Measurements from ENCODE around the gene MAFF.
"Not testable (repeated sequence)": the region's sequence is repeated elsewhere in the genome, so short reads cannot be mapped to it uniquely, and the experiment has no call there.

MAFF gene

DNA sequence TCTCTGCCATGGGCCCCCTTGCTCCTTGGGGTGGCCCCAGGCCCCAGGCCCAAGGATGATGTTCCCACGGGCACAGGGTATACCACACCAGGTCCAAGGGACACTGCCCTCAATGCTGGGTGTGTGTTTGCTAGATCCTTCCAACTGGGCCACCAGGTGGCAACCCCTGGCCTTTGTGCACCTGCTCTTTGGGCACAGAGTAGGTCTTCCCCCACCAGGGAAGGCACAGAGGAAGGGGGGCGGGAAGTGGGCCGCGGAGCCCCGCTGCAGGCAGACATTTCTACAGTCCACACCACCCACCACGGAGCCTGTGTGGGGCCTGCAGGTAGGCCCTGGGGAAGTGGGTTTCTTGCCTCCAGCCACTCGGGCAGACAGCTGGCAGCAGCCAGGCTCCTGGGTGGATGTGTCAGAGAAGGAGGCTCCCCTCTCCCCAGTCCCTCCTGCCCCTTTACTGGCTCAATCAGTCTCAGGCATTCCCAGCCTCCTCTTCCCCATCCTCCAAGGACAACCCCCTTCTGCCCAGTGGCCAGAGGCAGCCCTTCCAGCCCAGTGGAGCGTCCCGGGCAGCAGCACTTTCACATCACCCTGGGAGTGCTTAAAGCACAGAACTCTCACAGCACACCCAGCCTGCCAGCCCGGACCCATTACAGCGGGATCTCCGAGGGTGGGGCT is 21.6 kb downstream of the MAFF start:
- DNase-seq (ENCODE audit: low spot score): no peak

DNA sequence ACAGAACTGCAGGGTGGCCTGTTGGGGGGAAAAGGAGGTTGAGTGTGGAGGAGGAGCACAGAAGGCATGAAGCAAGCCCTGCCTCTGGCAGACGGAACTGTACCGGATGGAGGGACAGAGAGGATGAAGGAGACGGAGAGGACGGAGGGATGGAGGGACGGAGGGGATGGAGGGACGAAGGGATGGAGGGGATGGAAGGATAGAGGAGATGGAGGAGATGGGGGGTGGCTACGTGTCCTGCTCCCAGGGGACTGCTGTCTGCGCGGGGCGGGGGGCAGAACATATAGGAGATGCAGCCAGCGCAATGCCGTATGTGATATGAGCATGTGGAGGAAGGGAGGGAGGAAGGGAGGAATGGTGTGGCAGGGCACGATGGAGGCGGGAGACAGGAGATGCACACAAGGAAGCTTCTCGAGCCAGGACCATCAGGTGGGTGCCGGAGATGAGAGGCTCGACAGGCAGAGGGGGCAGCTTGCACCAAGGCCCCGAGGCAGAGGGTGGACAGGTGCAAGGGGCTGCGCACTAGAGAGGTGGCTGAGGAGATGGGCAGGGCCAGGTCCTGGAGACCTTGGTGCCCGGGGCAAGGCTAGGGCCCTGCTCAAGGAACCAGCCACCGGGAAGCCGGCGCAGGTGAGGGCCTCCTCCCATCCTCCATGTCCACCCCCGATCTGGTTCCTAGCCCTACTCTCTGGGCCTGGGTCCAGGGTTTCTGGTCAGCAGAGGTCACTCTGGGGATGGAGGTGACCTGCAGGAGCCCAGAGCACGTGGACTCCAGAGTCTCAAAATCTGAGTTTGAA is 25.3 kb downstream of the MAFF start:
- no peak for DNase-seq (ENCODE audit: low spot score)

GRCh38 chr22:38228326-38228872 is 26.6 kb downstream of the MAFF start:
- no peak for DNase-seq (ENCODE audit: low spot score)

DNA sequence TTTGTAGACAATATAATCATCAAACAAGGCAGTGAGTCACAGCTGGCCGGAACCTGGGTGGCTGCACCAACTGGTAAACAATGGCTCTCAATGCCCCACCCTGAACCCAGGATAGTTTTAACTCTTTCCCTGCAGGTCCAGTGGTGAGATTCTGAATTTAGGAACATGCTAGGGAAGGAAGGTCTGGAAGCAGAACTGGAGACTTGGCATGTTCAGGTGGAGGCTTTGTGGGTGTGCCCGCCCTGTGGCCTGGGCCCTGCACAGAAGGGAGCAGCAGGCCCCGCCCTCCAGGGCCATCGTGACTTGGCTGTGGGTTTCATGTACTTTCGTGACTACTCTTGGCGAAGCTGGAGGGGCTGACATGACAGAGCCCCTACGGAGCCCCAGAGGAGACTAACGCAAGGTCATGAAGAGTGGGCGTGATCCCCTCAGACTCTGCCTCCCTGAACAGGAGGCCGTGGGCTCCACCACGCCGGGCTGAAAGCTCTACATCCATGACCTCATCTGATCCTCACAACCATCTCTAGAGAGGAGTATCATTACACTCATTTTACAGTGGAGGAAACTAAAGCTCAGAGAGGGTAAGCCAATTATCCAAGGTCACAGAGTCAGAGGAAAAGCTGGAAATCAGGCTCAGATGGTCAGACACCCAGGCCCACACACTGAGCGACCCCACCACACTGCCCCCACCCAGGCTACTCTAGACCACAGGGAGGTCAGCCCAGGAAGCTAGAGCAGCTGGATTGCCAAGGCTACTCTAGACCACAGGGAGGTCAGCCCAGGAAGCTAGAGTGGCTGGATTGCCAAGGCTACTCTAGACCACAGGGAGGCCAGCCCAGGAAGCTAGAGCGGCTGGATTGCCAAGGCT is 27.3 kb downstream of the MAFF start:
- DNase-seq (ENCODE audit: low spot score): no peak

- DNase-seq (ENCODE audit: low spot score): peak; percentile 63
Observed at GRCh38 chr22:38230108-38230825, 28.5 kb downstream of the MAFF start.

DNA sequence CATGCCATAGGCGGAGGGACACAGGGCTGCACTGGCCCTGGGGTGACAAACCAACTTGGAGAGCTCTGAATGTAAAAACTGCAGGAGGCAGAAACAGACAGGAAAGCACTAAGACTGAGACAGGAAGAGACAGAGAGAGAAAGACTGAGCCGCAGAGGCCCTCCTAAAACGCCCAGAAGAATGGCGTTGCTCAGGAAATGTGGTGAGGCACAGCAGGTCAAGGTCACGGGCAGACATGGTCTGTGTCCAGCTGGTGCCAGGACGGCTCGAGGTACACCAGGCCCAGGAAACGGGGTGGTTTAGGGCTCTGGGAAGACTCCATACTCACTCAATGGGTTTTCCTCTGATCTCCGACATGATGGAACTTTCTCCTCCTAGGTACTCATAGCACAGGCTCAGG is 29.1 kb downstream of the MAFF start:
- DNase-seq (ENCODE audit: low spot score): no peak

GRCh38 chr22:38232196-38232595 is 30.4 kb downstream of the MAFF start:
- DNase-seq (ENCODE audit: low spot score): no peak

- no peak for DNase-seq (ENCODE audit: low spot score)
Observed at GRCh38 chr22:38233427-38233826, 31.6 kb downstream of the MAFF start.

- DNase-seq (ENCODE audit: low spot score): not testable (repeated sequence)
Observed at GRCh38 chr22:38233856-38234255, 32.1 kb downstream of the MAFF start.

DNA sequence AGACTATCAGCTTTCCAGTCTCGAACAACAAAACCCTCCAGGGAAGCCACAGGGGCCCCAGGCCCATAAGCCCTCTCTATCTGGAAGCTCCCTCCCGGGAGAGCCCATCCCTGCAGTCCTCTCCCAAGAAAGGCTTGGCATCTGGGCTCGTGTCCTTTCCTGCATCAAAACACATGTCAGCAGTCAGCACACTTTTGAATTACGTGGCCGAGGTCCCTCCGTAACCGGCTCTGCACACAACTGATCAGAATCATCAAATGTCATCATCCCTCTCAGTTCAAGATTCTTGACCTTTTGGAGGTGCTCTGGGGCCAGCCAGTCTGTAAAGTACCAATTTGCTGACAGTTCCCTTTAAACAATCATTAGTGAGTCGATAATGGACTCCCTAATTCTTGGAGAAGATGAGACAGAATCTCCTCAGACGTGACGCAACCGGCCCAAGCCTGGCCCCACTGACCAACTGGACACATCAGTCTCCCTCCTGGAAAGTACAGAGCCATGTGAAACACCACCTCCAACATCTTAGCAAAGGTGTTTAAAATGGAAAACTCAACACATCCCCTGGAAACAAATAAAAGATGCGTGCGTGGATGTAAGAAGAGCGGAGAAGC is 33.6 kb downstream of the MAFF start:
- no peak for DNase-seq (ENCODE audit: low spot score)

- no peak for DNase-seq (ENCODE audit: low spot score)
Observed at GRCh38 chr22:38236786-38237185, 35.0 kb downstream of the MAFF start.

DNA sequence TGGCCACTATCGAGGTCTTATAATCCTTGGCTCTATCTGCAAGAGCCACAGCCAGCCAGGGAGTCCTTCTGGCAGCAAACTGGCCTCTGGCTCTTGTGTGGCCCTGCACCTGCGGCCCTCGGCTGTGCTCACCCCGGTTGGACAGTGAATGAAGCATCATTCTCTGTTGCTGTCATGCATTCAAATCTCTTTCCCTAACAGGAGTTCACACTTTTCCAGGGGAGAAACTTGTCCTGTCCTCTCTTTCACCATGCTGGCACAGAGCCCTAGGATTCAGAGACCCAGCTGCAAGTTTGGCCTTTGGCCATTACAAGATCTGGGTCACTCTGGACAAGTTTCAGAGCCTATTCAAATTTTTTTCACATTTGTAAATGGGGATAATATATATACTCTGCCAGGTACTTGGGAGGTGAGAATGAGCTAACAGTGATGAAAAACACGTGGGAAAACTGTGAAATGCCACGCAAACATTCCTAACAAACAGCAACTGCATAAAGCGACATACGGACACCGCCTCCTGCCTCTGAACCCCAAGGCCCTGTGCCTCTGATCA is 36.8 kb downstream of the MAFF start:
- DNase-seq (ENCODE audit: low spot score): peak; percentile 60

- peak; percentile 88 for DNase-seq (ENCODE audit: low spot score)
Observed at GRCh38 chr22:38239101-38239761, 37.4 kb downstream of the MAFF start.

DNA sequence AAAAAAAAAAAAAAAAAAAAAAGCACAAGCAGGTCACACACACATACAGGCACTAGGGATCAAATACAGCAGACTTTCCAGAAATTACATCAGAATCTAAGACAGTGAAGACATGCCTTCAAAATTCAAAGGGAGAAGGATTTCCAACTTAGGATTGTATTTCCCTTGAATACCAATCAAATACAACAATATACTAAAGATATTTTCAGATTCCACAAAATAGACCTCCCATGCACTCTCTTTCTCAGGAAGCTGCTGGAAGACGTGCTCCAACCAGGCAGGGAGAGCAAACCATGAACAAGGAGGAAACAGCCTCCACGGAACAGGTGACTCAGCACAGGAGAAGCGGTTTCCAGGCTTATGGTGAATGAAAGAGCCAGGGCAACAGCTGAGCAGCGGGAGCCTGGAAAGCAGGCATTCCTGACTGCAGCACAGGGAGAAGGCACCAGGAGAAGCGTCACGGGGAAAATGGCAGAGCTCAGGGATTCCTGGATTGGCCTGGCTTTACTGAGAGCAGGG is 39.0 kb downstream of the MAFF start:
- peak; percentile 72 for DNase-seq (ENCODE audit: low spot score)

DNA sequence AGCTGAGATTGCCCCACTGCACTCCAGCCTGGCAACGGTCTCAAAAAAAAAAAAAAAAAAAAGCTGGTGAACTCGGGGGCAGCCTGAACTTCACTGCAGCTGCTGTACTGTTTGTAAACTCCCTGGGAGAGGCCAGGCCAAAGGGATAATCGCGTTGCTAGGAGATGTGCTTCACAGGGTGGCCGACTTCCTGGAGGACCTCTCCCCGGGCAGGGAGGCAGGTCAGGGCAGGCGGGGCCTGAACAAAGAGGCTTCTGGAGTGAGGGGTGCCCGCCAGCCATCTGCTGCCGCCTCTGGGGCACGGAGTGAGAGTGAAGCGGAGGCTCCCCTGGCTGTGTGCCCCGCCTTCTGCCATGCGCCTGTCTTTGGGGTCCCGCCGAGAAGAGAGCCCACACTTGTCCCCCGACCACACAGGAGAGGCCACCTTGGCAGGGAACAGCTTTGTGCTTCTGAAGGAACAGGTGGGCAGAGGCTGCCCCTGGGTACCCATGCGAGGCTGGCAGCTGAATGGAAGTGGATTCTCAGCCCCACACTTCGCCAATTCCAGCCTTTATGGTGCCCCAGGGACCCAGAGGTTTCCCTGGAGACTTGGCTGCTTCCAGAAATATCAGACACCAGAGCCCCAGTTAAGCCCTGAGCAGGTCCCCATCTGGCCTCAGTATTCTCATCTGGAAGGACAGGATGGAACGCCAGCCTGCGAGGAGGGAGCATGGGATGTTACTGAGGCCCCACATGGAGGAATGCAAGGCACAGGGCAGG is 41.4 kb downstream of the MAFF start:
- no peak for DNase-seq (ENCODE audit: low spot score)

- DNase-seq (ENCODE audit: low spot score): no peak
Observed at GRCh38 chr22:38244106-38244505, 42.3 kb downstream of the MAFF start.

GRCh38 chr22:38246046-38246658 is 44.4 kb downstream of the MAFF start:
- DNase-seq (ENCODE audit: low spot score): no peak

GRCh38 chr22:38246692-38247091 is 44.9 kb downstream of the MAFF start:
- DNase-seq (ENCODE audit: low spot score): peak; percentile 87

GRCh38 chr22:38247713-38248112 is 45.9 kb downstream of the MAFF start:
- DNase-seq (ENCODE audit: low spot score): no peak

All from putamen (tissue), 1 donor.